Fibroblast of pulmonary artery (primary cell): ENCODE results near the gene NEXN.

ENCODE experiments used
- DNase-seq: peaks from one replicate; pipeline ENCODE4 v3.0.0-alpha.2; 2010; ENCODE audit warnings: low read depth
- H3K4me3 ChIP-seq: replicated peaks from 2 replicates; pipeline ENCODE4 v1.5.1; 2011; ENCODE audit warnings: low read depth, mild to moderate bottlenecking, control low read depth, low read length, moderate library complexity
- TF ChIP-seq, protein P1 (sequence below): IDR thresholded peaks from 2 replicates; pipeline ENCODE4 v1.5.1; 2011; ENCODE audit warnings: mild to moderate bottlenecking, control low read depth, low read length, inconsistent platforms; ENCODE audit errors: missing control alignments

NEXN gene

GRCh38 chr1:77881061-77881460 is 7.4 kb upstream of the NEXN start:
- DNase-seq: no peak
- TF ChIP-seq, protein P1, sequence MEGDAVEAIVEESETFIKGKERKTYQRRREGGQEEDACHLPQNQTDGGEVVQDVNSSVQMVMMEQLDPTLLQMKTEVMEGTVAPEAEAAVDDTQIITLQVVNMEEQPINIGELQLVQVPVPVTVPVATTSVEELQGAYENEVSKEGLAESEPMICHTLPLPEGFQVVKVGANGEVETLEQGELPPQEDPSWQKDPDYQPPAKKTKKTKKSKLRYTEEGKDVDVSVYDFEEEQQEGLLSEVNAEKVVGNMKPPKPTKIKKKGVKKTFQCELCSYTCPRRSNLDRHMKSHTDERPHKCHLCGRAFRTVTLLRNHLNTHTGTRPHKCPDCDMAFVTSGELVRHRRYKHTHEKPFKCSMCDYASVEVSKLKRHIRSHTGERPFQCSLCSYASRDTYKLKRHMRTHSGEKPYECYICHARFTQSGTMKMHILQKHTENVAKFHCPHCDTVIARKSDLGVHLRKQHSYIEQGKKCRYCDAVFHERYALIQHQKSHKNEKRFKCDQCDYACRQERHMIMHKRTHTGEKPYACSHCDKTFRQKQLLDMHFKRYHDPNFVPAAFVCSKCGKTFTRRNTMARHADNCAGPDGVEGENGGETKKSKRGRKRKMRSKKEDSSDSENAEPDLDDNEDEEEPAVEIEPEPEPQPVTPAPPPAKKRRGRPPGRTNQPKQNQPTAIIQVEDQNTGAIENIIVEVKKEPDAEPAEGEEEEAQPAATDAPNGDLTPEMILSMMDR: no peak
- no peak overlapping the region for H3K4me3 ChIP-seq

- TF ChIP-seq, protein P1: no peak
- DNase-seq: no peak
- no peak overlapping the region for H3K4me3 ChIP-seq
Measured at GRCh38 chr1:77882411-77882810, 6.0 kb upstream of the NEXN start.

- TF ChIP-seq, protein P1: no peak
- H3K4me3 ChIP-seq: peak overlapping the region; percentile 95
- DNase-seq: peak; percentile 83
Measured at GRCh38 chr1:77888781-77889642, 588 bp downstream of the NEXN start.

DNA sequence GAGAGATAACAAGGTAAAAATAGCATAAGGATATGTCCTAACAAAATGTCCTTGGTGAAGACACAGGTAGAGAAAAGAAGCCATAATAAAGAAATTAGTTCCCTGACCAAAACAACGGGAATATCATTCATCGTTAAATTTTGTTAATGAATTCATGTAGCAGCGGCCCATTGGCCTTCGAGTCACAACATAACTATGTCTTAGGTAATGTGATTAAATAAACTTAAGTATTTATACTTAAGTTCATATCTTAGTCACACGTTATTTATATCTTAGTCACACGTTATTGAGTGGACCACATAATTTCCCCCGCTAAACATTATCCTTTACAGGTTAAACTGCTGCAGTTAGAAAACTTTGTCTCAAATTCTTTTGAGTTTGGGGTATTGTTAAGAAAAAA is 1.2 kb downstream of the NEXN start:
- H3K4me3 ChIP-seq: peak overlapping the region; percentile 95
- TF ChIP-seq, protein P1: no peak
- peak; percentile 66 for DNase-seq

DNA sequence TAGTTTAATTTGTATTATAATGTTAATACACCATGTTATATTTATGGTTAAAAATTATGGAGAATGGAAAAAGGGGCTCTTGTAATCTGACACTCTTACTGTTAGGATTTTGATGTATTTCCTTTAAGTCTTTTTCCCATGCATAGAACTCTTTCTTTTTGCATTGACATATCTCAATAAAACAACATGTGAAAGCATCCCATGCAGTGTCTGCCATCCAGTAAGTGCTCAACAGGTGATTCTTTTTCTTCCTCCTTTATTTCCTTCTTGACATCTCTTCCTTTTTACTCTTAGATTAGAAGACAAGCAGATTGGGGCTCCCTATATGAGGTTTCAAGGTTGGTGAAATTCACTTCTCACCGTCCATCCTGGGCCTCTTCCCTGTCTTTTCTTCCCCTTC is 2.8 kb downstream of the NEXN start:
- TF ChIP-seq, protein P1: no peak

DNA sequence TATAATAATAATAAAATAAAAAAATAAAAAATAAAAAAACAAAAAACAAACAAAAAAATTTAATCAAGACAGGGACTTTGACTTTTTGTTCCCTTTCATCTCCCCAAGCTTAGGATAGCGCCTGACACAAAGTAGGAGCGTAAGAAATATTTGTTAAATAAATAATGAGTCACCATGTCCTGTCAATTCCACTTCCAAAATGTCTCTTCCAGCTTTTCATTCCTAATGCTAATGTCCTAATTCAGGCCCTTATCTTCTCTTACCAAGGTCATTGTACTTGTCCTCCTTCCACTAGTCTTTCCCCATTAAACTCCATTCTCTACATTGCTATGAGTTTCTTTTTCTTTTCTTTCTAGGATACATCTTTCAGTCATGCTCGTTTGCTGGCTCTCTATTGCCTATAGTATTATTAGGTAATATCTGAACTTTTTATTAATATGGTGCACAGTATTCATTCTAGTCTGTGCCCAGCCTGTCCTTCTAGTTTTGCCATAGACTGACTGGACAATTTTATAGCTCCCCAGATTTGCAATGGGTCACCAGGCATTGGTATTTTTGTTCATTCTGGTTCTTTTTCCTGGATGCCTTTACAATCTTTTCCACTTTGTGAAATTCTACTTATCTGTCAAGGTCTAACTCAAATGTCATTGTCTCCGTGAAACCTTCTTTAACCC is 11.4 kb downstream of the NEXN start:
- TF ChIP-seq, protein P1: no peak
- DNase-seq: peak; percentile 31
- no peak overlapping the region for H3K4me3 ChIP-seq

More for the DNA sequence above, 2.8 kb downstream of the NEXN start:
- DNase-seq: no peak
- H3K4me3 ChIP-seq: peak overlapping the region; percentile 95
